ENCODE data around the gene DHFR2.
"Not testable (repeated sequence)": the region's sequence is repeated elsewhere in the genome, so short reads cannot be mapped to it uniquely, and the experiment has no call there.

The DHFR2 gene

GRCh38 chr3:94082391-94082937 lies 19.7 kb upstream of the DHFR2 start:
- Histone ChIP-seq H3K23ac (ENCODE audit: low read length in 2 of 2) (no peak overlapping the region), H4K91ac (ENCODE audit: low read length) (no peak overlapping the region), H3K4ac (ENCODE audit: low read depth in 1 of 2, low read length in 2 of 2) (no peak overlapping the region), H4K8ac (ENCODE audit: low read length) (no peak overlapping the region), H2BK15ac (ENCODE audit: low read depth, poor library complexity, severe bottlenecking) (no peak overlapping the region), H3K9ac (ENCODE audit: low read length) (no peak overlapping the region), H3K27me3 (ENCODE audit: control insufficient read depth in 1 of 2, insufficient read depth in 1 of 2, low read length in 2 of 2) (no peaks in the 10 kb centered on the region), H3K79me1 (replicated peaks; ENCODE audit: low read length, poor library complexity, severe bottlenecking) (peaks cover 17% of the 10 kb centered on the region), H2AFZ (ENCODE audit: low read depth, low read length) (no peak overlapping the region), H3K36me3 (ENCODE audit: control insufficient read depth in 1 of 2, insufficient read depth in 2 of 2, low read depth in 1 of 2, low read length in 2 of 2) (peaks cover 4 to 24% of the 10 kb centered on the region in 2 experiments), H2BK120ac (ENCODE audit: low read depth, low read length) (no peak overlapping the region), H3K14ac (ENCODE audit: low read length in 2 of 2) (no peak overlapping the region), H3K27ac (ENCODE audit: low read length, poor library complexity, severe bottlenecking) (no peak overlapping the region), H3K9me3 (ENCODE audit: control insufficient read depth, low read length) (no peaks in the 10 kb centered on the region), H3K4me3 (ENCODE audit: insufficient read depth in 1 of 2, low read depth in 1 of 2, low read length in 2 of 2) (no peak overlapping the region), H3K4me1 (ENCODE audit: control insufficient read depth, insufficient read depth, low read depth, low read length) (no peaks in the 10 kb centered on the region), H2BK12ac (ENCODE audit: low read length in 2 of 2) (no peak overlapping the region), H2AK5ac (ENCODE audit: low read length, severe bottlenecking) (no peak overlapping the region), H3K18ac (ENCODE audit: low read depth in 1 of 2, low read length in 2 of 2) (no peak overlapping the region), H2BK5ac (ENCODE audit: low read depth, low read length, poor library complexity, severe bottlenecking) (no peak overlapping the region), H3K4me2 (ENCODE audit: low read length, poor library complexity, severe bottlenecking) (no peak overlapping the region)
- WGBS = 92% methylated on average over 6 of the region's 8 CpGs
- DNase-seq = no peak

GRCh38 chr3:94081884-94082283 lies 19.2 kb upstream of the DHFR2 start:
- H2AK5ac ChIP-seq (ENCODE audit: low read length, severe bottlenecking) = no peak overlapping the region
- no peak overlapping the region for H3K9ac ChIP-seq (ENCODE audit: low read length)
- H2BK12ac ChIP-seq (ENCODE audit: low read length in 2 of 2) = no peak overlapping the region
- H3K23ac ChIP-seq (ENCODE audit: low read length in 2 of 2) = no peak overlapping the region
- no peak overlapping the region for H2AFZ ChIP-seq (ENCODE audit: low read depth, low read length)
- no peak overlapping the region for H3K4me3 ChIP-seq (ENCODE audit: insufficient read depth in 1 of 2, low read depth in 1 of 2, low read length in 2 of 2)
- WGBS = 97% methylated on average over 3 of the region's 5 CpGs
- no peaks in the 10 kb centered on the region for H3K27me3 ChIP-seq (ENCODE audit: control insufficient read depth in 1 of 2, insufficient read depth in 1 of 2, low read length in 2 of 2)
- H3K4ac ChIP-seq (ENCODE audit: low read depth in 1 of 2, low read length in 2 of 2) = no peak overlapping the region
- no peak for DNase-seq
- H3K4me2 ChIP-seq (ENCODE audit: low read length, poor library complexity, severe bottlenecking) = no peak overlapping the region
- H4K8ac ChIP-seq (ENCODE audit: low read length) = no peak overlapping the region
- no peak overlapping the region for H2BK120ac ChIP-seq (ENCODE audit: low read depth, low read length)
- peaks cover 4 to 20% of the 10 kb centered on the region in 2 experiments for H3K36me3 ChIP-seq (ENCODE audit: control insufficient read depth in 1 of 2, insufficient read depth in 2 of 2, low read depth in 1 of 2, low read length in 2 of 2)
- H4K91ac ChIP-seq (ENCODE audit: low read length) = no peak overlapping the region
- no peak overlapping the region for H3K14ac ChIP-seq (ENCODE audit: low read length in 2 of 2)
- H3K79me1 ChIP-seq (replicated peaks; ENCODE audit: low read length, poor library complexity, severe bottlenecking) = peaks cover 19% of the 10 kb centered on the region
- H3K27ac ChIP-seq (ENCODE audit: low read length, poor library complexity, severe bottlenecking) = no peak overlapping the region
- no peak overlapping the region for H2BK15ac ChIP-seq (ENCODE audit: low read depth, poor library complexity, severe bottlenecking)
- H3K9me3 ChIP-seq (ENCODE audit: control insufficient read depth, low read length) = no peaks in the 10 kb centered on the region
- H3K4me1 ChIP-seq (ENCODE audit: control insufficient read depth, insufficient read depth, low read depth, low read length) = no peaks in the 10 kb centered on the region
- no peak overlapping the region for H3K18ac ChIP-seq (ENCODE audit: low read depth in 1 of 2, low read length in 2 of 2)
- H2BK5ac ChIP-seq (ENCODE audit: low read depth, low read length, poor library complexity, severe bottlenecking) = no peak overlapping the region

- not testable (repeated sequence) for H2BK15ac ChIP-seq (ENCODE audit: low read depth, poor library complexity, severe bottlenecking); H2BK120ac ChIP-seq (ENCODE audit: low read depth, low read length); H2AFZ ChIP-seq (ENCODE audit: low read depth, low read length); H3K4me1 ChIP-seq (ENCODE audit: control insufficient read depth, insufficient read depth, low read depth, low read length); H3K4me3 ChIP-seq (ENCODE audit: insufficient read depth in 1 of 2, low read depth in 1 of 2, low read length in 2 of 2); H3K23ac ChIP-seq (ENCODE audit: low read length in 2 of 2); H3K9ac ChIP-seq (ENCODE audit: low read length); H3K18ac ChIP-seq (ENCODE audit: low read depth in 1 of 2, low read length in 2 of 2); H3K27me3 ChIP-seq (ENCODE audit: control insufficient read depth in 1 of 2, insufficient read depth in 1 of 2, low read length in 2 of 2); H3K14ac ChIP-seq (ENCODE audit: low read length in 2 of 2); H3K27ac ChIP-seq (ENCODE audit: low read length, poor library complexity, severe bottlenecking); H2BK12ac ChIP-seq (ENCODE audit: low read length in 2 of 2); H2BK5ac ChIP-seq (ENCODE audit: low read depth, low read length, poor library complexity, severe bottlenecking); H3K4me2 ChIP-seq (ENCODE audit: low read length, poor library complexity, severe bottlenecking); H3K4ac ChIP-seq (ENCODE audit: low read depth in 1 of 2, low read length in 2 of 2); DNase-seq; H3K9me3 ChIP-seq (ENCODE audit: control insufficient read depth, low read length); H2AK5ac ChIP-seq (ENCODE audit: low read length, severe bottlenecking); H4K91ac ChIP-seq (ENCODE audit: low read length)
- WGBS = 92% methylated on average over 5 of the region's 5 CpGs
- peaks cover 22% of the 10 kb centered on the region for H3K79me1 ChIP-seq (replicated peaks; ENCODE audit: low read length, poor library complexity, severe bottlenecking)
- peak overlapping the region; percentile 28 for H4K8ac ChIP-seq (ENCODE audit: low read length)
- peaks cover 4 to 22% of the 10 kb centered on the region in 2 experiments for H3K36me3 ChIP-seq (ENCODE audit: control insufficient read depth in 1 of 2, insufficient read depth in 2 of 2, low read depth in 1 of 2, low read length in 2 of 2)
These were observed 17.8 kb upstream of the DHFR2 start for GRCh38 chr3:94080552-94080951.

- DNase-seq = no peak
- Histone ChIP-seq H3K4ac (ENCODE audit: low read depth in 1 of 2, low read length in 2 of 2) (no peak overlapping the region), H3K27me3 (ENCODE audit: control insufficient read depth in 1 of 2, insufficient read depth in 1 of 2, low read length in 2 of 2) (no peaks in the 10 kb centered on the region), H3K79me1 (replicated peaks; ENCODE audit: low read length, poor library complexity, severe bottlenecking) (peaks cover 20% of the 10 kb centered on the region), H3K9ac (ENCODE audit: low read length) (no peak overlapping the region), H2BK5ac (ENCODE audit: low read depth, low read length, poor library complexity, severe bottlenecking) (no peak overlapping the region), H2AK5ac (ENCODE audit: low read length, severe bottlenecking) (no peak overlapping the region), H2BK15ac (ENCODE audit: low read depth, poor library complexity, severe bottlenecking) (no peak overlapping the region), H3K27ac (ENCODE audit: low read length, poor library complexity, severe bottlenecking) (no peak overlapping the region), H2BK12ac (ENCODE audit: low read length in 2 of 2) (no peak overlapping the region), H3K14ac (ENCODE audit: low read length in 2 of 2) (no peak overlapping the region), H2BK120ac (ENCODE audit: low read depth, low read length) (no peak overlapping the region), H3K18ac (ENCODE audit: low read depth in 1 of 2, low read length in 2 of 2) (no peak overlapping the region), H2AFZ (ENCODE audit: low read depth, low read length) (no peak overlapping the region), H3K4me3 (ENCODE audit: insufficient read depth in 1 of 2, low read depth in 1 of 2, low read length in 2 of 2) (no peak overlapping the region), H3K23ac (ENCODE audit: low read length in 2 of 2) (no peak overlapping the region), H3K9me3 (ENCODE audit: control insufficient read depth, low read length) (no peaks in the 10 kb centered on the region), H4K91ac (ENCODE audit: low read length) (no peak overlapping the region), H3K4me2 (ENCODE audit: low read length, poor library complexity, severe bottlenecking) (no peak overlapping the region), H3K4me1 (ENCODE audit: control insufficient read depth, insufficient read depth, low read depth, low read length) (no peaks in the 10 kb centered on the region), H3K36me3 (ENCODE audit: control insufficient read depth in 1 of 2, insufficient read depth in 2 of 2, low read depth in 1 of 2, low read length in 2 of 2) (peaks cover 4 to 14% of the 10 kb centered on the region in 2 experiments), H4K8ac (ENCODE audit: low read length) (no peak overlapping the region)
- 100% methylated on average over 2 of the region's 3 CpGs for WGBS
These were observed 13.3 kb upstream of the DHFR2 start for GRCh38 chr3:94076055-94076454.

Measured in mesenchymal stem cell (in vitro differentiated cells and primary cell).